Skeletal muscle cell (primary cell): ENCODE measurements around the gene PPP3CA.
"Not testable (repeated sequence)": the region's sequence is repeated elsewhere in the genome, so short reads cannot be mapped to it uniquely, and the experiment has no call there.

Experiments
- DNase-seq: peaks from one replicate; pipeline ENCODE4 v3.0.0-alpha.2; 2010; ENCODE audit warnings: low read depth
- H3K4me3 ChIP-seq: 2 replicates; pipeline ENCODE4 v1.5.1; 2011; ENCODE audit warnings: low read depth, mild to moderate bottlenecking, control low read depth, low read length, moderate library complexity

The PPP3CA gene

DNA sequence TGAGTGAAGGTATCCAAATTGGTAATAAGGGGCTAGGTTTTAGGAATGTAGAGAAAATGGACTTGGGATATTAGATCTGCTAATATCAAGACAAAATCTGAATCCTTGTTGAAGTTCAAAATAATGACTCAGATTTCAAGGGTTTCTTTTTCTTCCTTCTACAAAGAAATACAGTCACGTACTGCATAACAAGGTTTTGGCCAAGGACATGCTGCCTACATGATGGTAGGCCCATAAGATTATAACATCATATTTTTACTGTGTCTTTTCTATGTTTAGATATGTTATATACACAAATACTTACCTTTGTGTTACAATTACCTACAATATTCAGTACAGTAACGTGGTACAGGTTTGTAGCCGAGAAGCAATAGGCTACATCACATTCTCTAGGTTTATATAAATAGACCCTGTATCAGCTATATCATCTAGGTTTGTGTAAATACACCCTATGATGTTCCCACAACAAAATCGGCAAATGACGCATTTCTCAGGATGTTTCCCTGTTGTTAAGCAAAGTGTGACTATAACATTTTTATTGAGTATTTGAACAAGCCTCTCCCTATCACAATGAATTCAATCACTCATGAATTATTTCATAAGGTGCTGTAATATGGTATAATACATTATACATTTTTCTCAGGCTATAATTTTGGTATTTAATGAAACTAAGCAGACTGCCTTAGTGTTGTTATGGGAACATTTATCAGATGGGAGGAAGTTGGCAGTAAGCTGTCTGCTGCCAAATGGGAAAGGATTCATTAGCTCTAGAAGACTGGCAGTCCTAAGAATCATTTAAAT lies 186.3 kb downstream of the PPP3CA start:
- DNase-seq, result no peak

DNA sequence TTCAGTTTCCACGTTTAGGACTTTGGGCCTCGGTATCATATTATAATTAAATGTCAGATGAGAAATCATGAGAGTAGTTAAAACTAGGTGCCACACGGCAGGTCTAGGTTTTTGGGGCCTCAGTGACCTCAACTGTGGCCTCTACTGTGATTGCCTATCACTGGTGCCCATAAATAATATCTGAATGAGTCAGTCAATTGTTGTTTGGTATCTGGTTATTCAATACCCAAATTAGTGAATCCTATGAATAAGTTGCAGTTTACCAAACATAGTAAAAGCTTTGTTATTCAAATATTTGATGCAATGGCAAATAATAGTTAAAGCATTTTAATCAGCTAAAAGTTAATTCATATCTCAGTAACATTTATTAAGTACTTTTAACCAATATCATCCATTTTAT lies 188.8 kb downstream of the PPP3CA start:
- no peak for DNase-seq
- H3K4me3 ChIP-seq, result no peak overlapping the region

More for the DNA sequence above, 186.3 kb downstream of the PPP3CA start:
- H3K4me3 ChIP-seq, result no peak overlapping the region

- DNase-seq, result no peak
- H3K4me3 ChIP-seq, result no peak overlapping the region
Observed at GRCh38 chr4:101158134-101158482, 189.2 kb downstream of the PPP3CA start.

- no peak for DNase-seq
- H3K4me3 ChIP-seq, result no peak overlapping the region
Observed at GRCh38 chr4:101157415-101158133, 189.8 kb downstream of the PPP3CA start.

DNA sequence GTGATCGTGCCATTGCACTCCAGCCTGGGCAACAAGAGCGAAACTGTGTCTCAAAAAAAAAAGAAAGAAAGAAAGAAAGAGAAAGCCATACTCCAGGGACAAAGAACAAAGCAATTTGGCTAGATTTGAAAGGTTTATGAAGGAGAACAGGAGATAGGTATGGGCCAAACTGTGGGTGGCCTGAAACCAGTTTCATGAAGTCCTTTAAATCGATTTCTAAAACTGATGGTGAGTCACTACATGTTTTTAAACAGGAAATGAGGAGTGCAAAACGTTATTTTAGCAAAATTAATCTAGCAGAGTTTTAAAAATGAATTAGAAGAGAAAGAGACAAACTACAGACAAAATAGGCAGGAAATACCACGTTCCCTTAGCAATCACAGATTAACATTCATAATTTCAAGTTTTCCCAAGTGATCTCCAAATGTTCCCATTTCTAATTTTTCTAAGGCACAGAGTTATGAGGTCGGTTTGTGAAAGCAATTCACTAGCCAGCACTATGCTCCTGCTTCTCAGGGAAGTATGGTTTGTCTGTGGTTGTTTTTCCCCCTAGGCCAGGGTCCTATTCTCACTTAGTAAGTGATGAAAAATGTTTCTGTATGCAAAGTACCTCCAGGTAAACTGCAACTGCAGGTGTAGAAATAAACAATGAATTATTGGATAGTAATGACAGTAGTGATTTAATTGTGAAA lies 190.6 kb downstream of the PPP3CA start:
- H3K4me3 ChIP-seq, result no peak overlapping the region
- DNase-seq, result no peak

DNA sequence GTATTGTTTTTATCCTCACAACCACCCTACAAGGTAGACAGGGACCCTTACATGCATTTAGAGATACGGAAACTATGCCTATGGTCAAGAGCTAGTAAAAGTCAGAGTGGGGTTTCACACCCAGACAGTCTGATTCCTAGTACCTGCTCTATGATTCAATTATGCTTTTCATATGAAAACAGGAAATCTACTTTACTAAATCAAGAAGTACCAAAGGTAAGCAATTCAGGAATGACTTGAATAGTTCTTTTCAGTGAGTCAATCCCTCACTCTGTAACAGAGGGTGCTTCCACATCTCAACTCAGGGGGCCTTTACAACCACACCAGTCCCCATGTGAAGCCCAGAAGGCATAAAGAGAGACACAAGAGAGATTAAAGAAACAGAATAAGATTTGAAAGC lies 191.4 kb downstream of the PPP3CA start:
- no peak overlapping the region for H3K4me3 ChIP-seq
- DNase-seq, result no peak

DNA sequence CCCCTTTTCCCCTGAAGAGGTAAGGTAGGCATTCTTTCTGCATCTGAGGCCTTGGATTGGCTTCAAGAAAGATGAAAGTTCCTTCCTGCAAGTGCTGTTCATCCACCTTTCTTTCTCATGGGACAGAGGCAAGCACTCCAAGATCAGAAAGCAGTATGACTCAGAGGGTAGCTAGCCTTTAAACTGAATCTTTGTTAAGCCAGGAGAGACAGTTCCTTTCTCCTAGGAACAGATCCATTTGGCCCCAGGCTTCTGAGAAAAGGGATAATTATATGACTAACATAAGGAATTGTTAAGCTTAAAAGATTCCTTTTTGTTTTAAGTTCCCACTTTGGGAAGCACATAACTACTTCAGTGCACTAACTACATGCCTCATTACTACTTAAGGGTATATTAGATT lies 192.0 kb downstream of the PPP3CA start:
- H3K4me3 ChIP-seq, result no peak overlapping the region
- peak; percentile 28 for DNase-seq

DNA sequence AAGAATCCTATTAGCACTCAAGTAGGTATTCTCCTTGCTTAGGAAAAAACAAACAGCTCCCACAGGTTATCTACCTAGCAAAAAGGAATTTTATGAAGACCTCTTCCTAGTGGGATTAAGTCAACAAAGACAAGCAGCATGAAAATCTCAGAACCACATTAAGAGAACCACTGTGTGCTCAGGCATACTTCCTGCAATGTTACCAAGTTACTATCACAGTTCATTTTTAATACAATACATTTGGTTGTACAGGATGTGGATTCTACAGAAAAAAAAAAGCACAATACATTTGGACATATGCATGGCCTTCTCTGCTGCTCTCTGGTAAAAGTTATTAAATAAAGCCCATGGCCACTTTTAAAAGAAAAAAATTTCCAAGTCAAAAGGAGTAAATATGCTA lies 193.7 kb downstream of the PPP3CA start:
- DNase-seq, result no peak
- no peak overlapping the region for H3K4me3 ChIP-seq

- H3K4me3 ChIP-seq, result no peak overlapping the region
- DNase-seq, result no peak
Observed at GRCh38 chr4:101152521-101152920, 194.8 kb downstream of the PPP3CA start.

- H3K4me3 ChIP-seq, result no peak overlapping the region
Observed at GRCh38 chr4:101148551-101148950, 198.8 kb downstream of the PPP3CA start.

GRCh38 chr4:101147283-101147682 lies 200.0 kb downstream of the PPP3CA start:
- DNase-seq, result no peak
- H3K4me3 ChIP-seq, result no peak overlapping the region

More at GRCh38 chr4:101148551-101148950, 198.8 kb downstream of the PPP3CA start:
- DNase-seq, result no peak

- DNase-seq, result no peak
- no peak overlapping the region for H3K4me3 ChIP-seq
Observed at GRCh38 chr4:101145021-101145420, 202.3 kb downstream of the PPP3CA start.

DNA sequence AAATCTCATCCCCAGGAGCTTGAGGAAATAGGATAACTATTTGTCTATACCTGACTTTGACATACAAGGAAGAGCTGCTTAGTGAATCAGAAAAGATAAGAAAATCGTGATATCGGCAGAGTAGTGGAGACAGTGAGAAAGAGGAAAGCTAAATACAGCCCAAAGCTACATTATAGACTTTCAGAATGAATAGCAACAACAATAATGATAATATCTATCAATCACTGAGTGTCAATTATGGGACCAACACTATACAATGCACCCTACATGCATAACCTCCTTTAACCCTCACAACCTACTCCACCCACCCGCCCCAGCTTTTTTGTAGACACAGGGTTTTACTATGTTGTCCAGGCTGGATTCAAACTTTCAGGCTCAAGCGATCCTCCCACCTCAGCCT lies 205.1 kb downstream of the PPP3CA start:
- DNase-seq, result no peak
- no peak overlapping the region for H3K4me3 ChIP-seq

DNA sequence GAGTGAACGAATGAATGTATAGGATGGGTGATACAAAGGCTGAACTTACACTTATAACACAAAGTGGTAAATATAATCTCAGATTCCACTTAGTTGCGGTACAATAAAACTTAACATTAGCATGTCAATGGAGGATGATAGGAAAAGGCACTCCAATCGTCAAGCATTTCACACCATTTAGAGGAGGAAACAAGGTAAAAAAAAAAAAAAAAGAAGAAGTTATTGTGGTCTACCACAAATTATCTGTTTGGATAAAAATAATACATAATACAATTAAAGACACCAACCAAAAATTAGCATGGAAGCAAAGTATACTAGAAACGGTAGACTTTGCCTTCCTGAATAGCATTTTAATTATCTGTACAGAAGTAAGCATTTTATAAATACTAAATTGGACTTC lies 205.5 kb downstream of the PPP3CA start:
- no peak overlapping the region for H3K4me3 ChIP-seq
- no peak for DNase-seq

DNA sequence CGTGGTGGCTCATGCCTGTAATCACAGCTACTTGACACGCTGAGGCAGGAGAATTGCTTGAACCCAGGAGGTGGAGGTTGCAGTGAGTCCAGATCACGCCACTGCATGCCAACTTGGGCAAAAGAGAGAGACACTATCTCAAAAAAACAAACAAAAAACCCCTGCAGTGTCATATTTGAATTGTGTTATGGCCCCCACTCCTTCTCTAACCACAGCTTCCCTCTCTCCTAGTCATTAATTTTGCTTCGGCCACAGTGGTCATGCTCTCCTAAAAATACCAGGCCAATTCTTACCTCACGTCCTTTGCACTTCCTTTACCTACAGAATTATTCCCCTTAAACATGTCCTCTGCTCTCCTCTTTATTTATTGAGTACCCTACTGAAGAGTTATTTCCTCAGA lies 206.1 kb downstream of the PPP3CA start:
- no peak for DNase-seq
- H3K4me3 ChIP-seq, result no peak overlapping the region

DNA sequence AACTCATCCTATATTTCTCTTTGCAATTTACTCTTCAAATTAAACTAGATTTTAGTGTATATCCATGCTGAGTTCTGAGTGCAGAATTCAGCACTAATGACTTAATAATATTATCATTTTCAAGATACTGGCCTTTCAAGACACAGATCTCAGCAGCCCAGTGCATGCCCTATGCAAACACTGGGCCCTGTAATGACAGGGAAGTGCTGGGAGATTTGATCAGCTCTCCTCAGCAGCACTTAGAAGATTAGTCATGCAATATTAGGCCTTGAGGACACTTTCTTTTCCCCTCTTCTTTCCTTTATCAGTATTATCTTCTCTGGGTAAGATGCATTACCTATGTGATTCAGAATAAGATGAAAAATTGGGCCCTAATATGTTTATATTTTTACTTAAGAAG lies 207.1 kb downstream of the PPP3CA start:
- H3K4me3 ChIP-seq, result no peak overlapping the region
- DNase-seq, result no peak

DNA sequence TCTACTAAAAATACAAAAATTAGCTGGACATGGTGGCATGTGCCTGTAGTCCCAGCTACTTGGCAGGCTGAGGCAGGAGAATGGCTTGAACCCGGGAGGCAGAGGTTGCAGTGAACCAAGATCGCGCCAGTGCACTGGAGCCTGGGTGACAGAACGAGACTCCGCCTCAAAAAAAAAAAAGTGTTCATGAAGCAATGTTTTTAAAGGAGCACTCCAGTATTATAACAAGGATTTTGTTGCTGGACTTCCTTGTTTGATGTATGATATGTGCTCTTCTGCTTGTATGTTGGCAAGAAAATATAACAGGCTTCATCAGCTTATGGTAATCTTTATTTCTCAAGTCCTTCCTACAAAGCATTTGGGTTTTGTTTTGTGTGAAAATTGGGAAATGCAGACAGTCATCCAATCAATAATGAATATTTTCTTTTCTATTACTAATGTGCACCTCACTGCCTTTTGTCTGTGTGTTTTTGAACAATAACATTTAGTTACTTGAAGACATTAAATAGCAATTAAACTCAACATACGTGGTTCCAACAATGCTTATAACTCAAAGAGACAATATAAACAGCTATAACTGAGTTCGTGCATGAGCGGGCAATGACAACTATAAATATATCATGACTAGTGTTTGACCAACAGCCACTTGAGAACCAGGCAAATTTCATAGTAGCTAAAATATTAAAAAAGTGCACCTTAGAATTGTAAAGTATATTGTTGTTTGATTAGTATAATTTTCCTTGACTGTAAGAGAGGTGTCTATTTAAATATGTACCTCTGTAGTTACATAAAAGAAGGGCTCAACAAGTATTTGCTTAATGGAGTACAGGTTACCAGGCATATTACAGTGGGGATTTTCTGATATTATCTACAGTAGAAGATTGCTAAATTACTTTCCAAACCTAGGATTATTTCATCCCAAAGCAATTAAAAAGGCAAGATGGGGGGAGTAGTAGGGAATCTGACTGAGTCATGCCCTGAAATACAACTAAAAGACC lies 210.7 kb downstream of the PPP3CA start:
- no peak overlapping the region for H3K4me3 ChIP-seq
- DNase-seq, result no peak

- no peak overlapping the region for H3K4me3 ChIP-seq
- no peak for DNase-seq
Observed at GRCh38 chr4:101135371-101136010, 211.8 kb downstream of the PPP3CA start.

GRCh38 chr4:101131058-101131457 lies 216.3 kb downstream of the PPP3CA start:
- not testable (repeated sequence) for H3K4me3 ChIP-seq, DNase-seq
